ENCODE data around the gene MAPKAPK3.
A peak's percentile ranks its signal among the peaks of the same experiment; 100 is the strongest.

MAPKAPK3 gene

GRCh38 chr3:50607271-50608091, 9.5 kb upstream of the MAPKAPK3 start:
- DNase-seq (ENCODE audit: insufficient read length, low spot score), result no peak

GRCh38 chr3:50608278-50608677, 8.7 kb upstream of the MAPKAPK3 start:
- DNase-seq (ENCODE audit: insufficient read length, low spot score) (no peak), FAIRE-seq (no peak)

More at GRCh38 chr3:50607271-50608091, 9.5 kb upstream of the MAPKAPK3 start:
- no peak for FAIRE-seq

GRCh38 chr3:50609071-50609762, 7.7 kb upstream of the MAPKAPK3 start:
- DNase-seq (ENCODE audit: insufficient read length, low spot score) (no peak), FAIRE-seq (no peak)

- DNase-seq (ENCODE audit: insufficient read length, low spot score), result no peak
- FAIRE-seq, result no peak
Measured at GRCh38 chr3:50609763-50610085, 7.2 kb upstream of the MAPKAPK3 start.

GRCh38 chr3:50610181-50610971, 6.6 kb upstream of the MAPKAPK3 start:
- FAIRE-seq (peak; percentile 60), DNase-seq (ENCODE audit: insufficient read length, low spot score) (no peak)

GRCh38 chr3:50610992-50611463, 5.9 kb upstream of the MAPKAPK3 start:
- FAIRE-seq (no peak), DNase-seq (ENCODE audit: insufficient read length, low spot score) (no peak)

- FAIRE-seq (peak; percentile 95), DNase-seq (ENCODE audit: insufficient read length, low spot score) (peak; percentile 84)
Measured at GRCh38 chr3:50611464-50612233, 5.3 kb upstream of the MAPKAPK3 start, which contains the start of gene CISH. Gene CISH (minus strand): TSS chr3:50611774. CDS start chr3:50611650, 124 bp downstream.

GRCh38 chr3:50612234-50612882, 4.6 kb upstream of the MAPKAPK3 start:
- FAIRE-seq (no peak), DNase-seq (ENCODE audit: insufficient read length, low spot score) (no peak)

GRCh38 chr3:50612970-50613846, 3.7 kb upstream of the MAPKAPK3 start:
- DNase-seq (ENCODE audit: insufficient read length, low spot score), result no peak
- no peak for FAIRE-seq

- FAIRE-seq (no peak), DNase-seq (ENCODE audit: insufficient read length, low spot score) (no peak)
Measured at GRCh38 chr3:50615190-50615589, 1.8 kb upstream of the MAPKAPK3 start.

- peak; percentile 73 for DNase-seq (ENCODE audit: insufficient read length, low spot score)
Measured at GRCh38 chr3:50616003-50616769, 765 bp upstream of the MAPKAPK3 start.

GRCh38 chr3:50616770-50617095, 218 bp upstream of the MAPKAPK3 start:
- FAIRE-seq, result peak; percentile 84

More at GRCh38 chr3:50616003-50616769, 765 bp upstream of the MAPKAPK3 start:
- peak; percentile 98 for FAIRE-seq

GRCh38 chr3:50617911-50618481, 1.0 kb downstream of the MAPKAPK3 start:
- no peak for FAIRE-seq

More at GRCh38 chr3:50616770-50617095, 218 bp upstream of the MAPKAPK3 start:
- DNase-seq (ENCODE audit: insufficient read length, low spot score), result peak; percentile 79

GRCh38 chr3:50620420-50620819, 3.5 kb downstream of the MAPKAPK3 start:
- no peak for DNase-seq (ENCODE audit: insufficient read length, low spot score)

More at GRCh38 chr3:50617911-50618481, 1.0 kb downstream of the MAPKAPK3 start:
- no peak for DNase-seq (ENCODE audit: insufficient read length, low spot score)

GRCh38 chr3:50620820-50621219, 3.9 kb downstream of the MAPKAPK3 start:
- DNase-seq (ENCODE audit: insufficient read length, low spot score), result no peak

More at GRCh38 chr3:50620420-50620819, 3.5 kb downstream of the MAPKAPK3 start:
- FAIRE-seq, result peak; percentile 68

GRCh38 chr3:50622881-50623280, 5.9 kb downstream of the MAPKAPK3 start:
- no peak for FAIRE-seq
- no peak for DNase-seq (ENCODE audit: insufficient read length, low spot score)

More at GRCh38 chr3:50620820-50621219, 3.9 kb downstream of the MAPKAPK3 start:
- FAIRE-seq, result no peak

GRCh38 chr3:50623840-50624474, 7.0 kb downstream of the MAPKAPK3 start:
- DNase-seq (ENCODE audit: insufficient read length, low spot score) (peak; percentile 34), FAIRE-seq (peak; percentile 84)
